HL-60 (cell line): Measurements from ENCODE around the gene FOLR2.

Experiments
- DNase-seq, 2 experiments: peaks; one replicate each; pipeline ENCODE4 v3.0.0-alpha.2; 2010 to 2020; ENCODE audit warnings: low read depth in 1 of 2, low spot score in 1 of 2
- H3K27ac ChIP-seq: fragments of 250-450 bp; sonication (Bioruptor Pico); replicated peaks from 2 replicates; pipeline ENCODE4 v1.5.1; 2020; ENCODE audit warnings: mild to moderate bottlenecking, moderate library complexity
- H3K27me3 ChIP-seq: fragments of 250-450 bp; sonication (Bioruptor Pico); 2 replicates; pipeline ENCODE4 v1.5.1; 2021; ENCODE audit warnings: mild to moderate bottlenecking, moderate library complexity; ENCODE audit not compliant: insufficient read depth, poor library complexity, severe bottlenecking
- H3K4me3 ChIP-seq: replicated peaks from 2 replicates; pipeline ENCODE4 v1.5.1; 2011; ENCODE audit warnings: mild to moderate bottlenecking, control low read depth, low read length; ENCODE audit not compliant: insufficient read depth
- CTCF ChIP-seq: IDR thresholded peaks from one replicate; pipeline ENCODE4 v1.5.1; 2011; ENCODE audit warnings: low read length, control low read depth, inconsistent platforms; ENCODE audit not compliant: insufficient read depth
- GABPA ChIP-seq: IDR thresholded peaks from 2 replicates; pipeline ENCODE4 v1.6.1; 2012; ENCODE audit warnings: low read depth
- POLR2AphosphoS5 ChIP-seq: IDR thresholded peaks from 2 replicates; pipeline ENCODE4 v1.6.1; 2012; ENCODE audit warnings: low read depth
- REST ChIP-seq: IDR thresholded peaks from 2 replicates; pipeline ENCODE4 v1.6.1; 2012; ENCODE audit warnings: low read depth; ENCODE audit not compliant: insufficient replicate concordance
- SPI1 ChIP-seq: IDR thresholded peaks from 2 replicates; pipeline ENCODE4 v1.6.1; 2012; ENCODE audit warnings: low read depth, mild to moderate bottlenecking, borderline replicate concordance

The FOLR2 gene

GRCh38 chr11:72241291-72241781, 24.7 kb downstream of the FOLR2 start:
- peaks cover 58% of the 10 kb centered on the region for H3K27me3 ChIP-seq
- DNase-seq = no peak
- no peak overlapping the region for H3K4me3 ChIP-seq
- TF ChIP-seq POLR2AphosphoS5 (no peak), REST (no peak), GABPA (no peak), SPI1 (no peak), CTCF (no peak)
- H3K27ac ChIP-seq = no peak overlapping the region

GRCh38 chr11:72242141-72242540, 25.5 kb downstream of the FOLR2 start:
- Histone ChIP-seq H3K27me3 (peaks cover 66% of the 10 kb centered on the region), H3K27ac (no peak overlapping the region), H3K4me3 (no peak overlapping the region)
- DNase-seq = no peak
- TF ChIP-seq POLR2AphosphoS5 (no peak), REST (no peak)

- Histone ChIP-seq H3K27me3 (peaks cover 70% of the 10 kb centered on the region), H3K27ac (no peak overlapping the region), H3K4me3 (no peak overlapping the region)
- no peak for TF ChIP-seq CTCF
- TF ChIP-seq GABPA = no peak
- TF ChIP-seq SPI1 = no peak
- no peak for TF ChIP-seq REST
- TF ChIP-seq POLR2AphosphoS5 = no peak
- DNase-seq = no peak
Measured at GRCh38 chr11:72243173-72244059, 26.8 kb downstream of the FOLR2 start.
